Tibial artery (tissue), 4 donors: ENCODE data around the gene TMEM165.

Source experiments
- DNase-seq, 2 donors: peaks; one replicate each; pipeline ENCODE4 v3.0.0-alpha.2; 2019
- H3K27ac ChIP-seq, 2 donors: fragments of 200-600 bp; sonication (generic) in 1 of 2; 1 replicate in 1 of 2; 2 replicates in 1 of 2; pipeline ENCODE4 v1.5.1; 2018 to 2019; ENCODE audit warnings: mild to moderate bottlenecking in 1 of 2
- H3K27me3 ChIP-seq, 2 donors: fragments of 200-600 bp; sonication (generic) in 1 of 2; one replicate each; pipeline versions ENCODE4 v1.5.1 to v1.6.0; 2016 to 2019
- H3K36me3 ChIP-seq, 3 donors: fragments of 200-600 bp; sonication (generic) in 2 of 3; one replicate each; pipeline ENCODE4 v1.5.1; 2016 to 2019; ENCODE audit warnings: mild to moderate bottlenecking in 2 of 3
- H3K4me1 ChIP-seq, 4 donors: fragments of 200-600 bp; sonication (generic) in 2 of 4; 1 replicate in 3 of 4; 2 replicates in 1 of 4; pipeline ENCODE4 v1.5.1; 2016 to 2019
- H3K4me3 ChIP-seq, 2 donors: fragments of 200-600 bp; sonication (generic) in 1 of 2; 1 replicate in 1 of 2; 2 replicates in 1 of 2; pipeline ENCODE4 v1.5.1; 2018 to 2019; ENCODE audit warnings: mild to moderate bottlenecking in 2 of 2
- H3K9me3 ChIP-seq, 3 donors: fragments of 200-600 bp; sonication (generic) in 1 of 3; one replicate each; pipeline ENCODE4 v1.5.1; 2016 to 2019
- intact Hi-C: fragments of 100-400 bp; cut with DNase I; formaldehyde crosslinking; loops from one replicate; pipeline ENCODE4 v1.15.0; 2023; ENCODE audit warnings: low total_unique reads
- TF ChIP-seq, protein P1 (sequence below), 2 experiments: fragments of 200-600 bp in 1 of 2; fragments of 450-650 bp in 1 of 2; IDR thresholded peaks; one replicate each; pipeline ENCODE4 v1.5.1; 2017 to 2019; ENCODE audit warnings: antibody characterized with exemption in 2 of 2, mild to moderate bottlenecking in 1 of 2, moderate library complexity in 1 of 2

The TMEM165 gene

DNA sequence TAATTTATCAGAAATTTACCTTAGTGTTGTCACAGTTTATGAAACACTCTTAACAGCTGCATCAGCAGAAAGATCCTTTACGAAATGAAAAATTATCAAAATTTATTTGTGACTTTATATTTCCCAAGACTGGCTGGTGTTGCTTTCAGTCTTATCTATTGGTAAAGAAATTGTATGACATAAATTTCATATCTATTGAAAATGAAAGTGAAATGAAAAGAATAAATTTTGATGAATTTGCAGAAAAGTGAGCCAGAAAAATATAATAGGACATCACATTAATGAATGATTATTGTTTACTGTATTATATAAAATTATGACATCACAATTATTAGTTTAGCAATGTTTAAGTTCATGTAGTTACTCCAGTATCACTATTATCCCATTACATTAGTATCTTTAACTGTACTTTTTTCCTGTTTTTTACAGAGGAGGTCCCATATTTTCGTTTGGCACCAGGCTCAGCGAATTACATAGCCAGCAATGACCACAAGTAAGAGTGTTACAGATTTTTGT lies 13.2 kb upstream of the TMEM165 start:
- Histone ChIP-seq H3K4me1 (no peaks in the 10 kb centered on the region), H3K9me3 (no peaks in the 10 kb centered on the region), H3K27me3 (no peaks in the 10 kb centered on the region), H3K4me3 (no peak overlapping the region), H3K27ac (no peak overlapping the region), H3K36me3 (no peaks in the 10 kb centered on the region)
- TF ChIP-seq, protein P1, sequence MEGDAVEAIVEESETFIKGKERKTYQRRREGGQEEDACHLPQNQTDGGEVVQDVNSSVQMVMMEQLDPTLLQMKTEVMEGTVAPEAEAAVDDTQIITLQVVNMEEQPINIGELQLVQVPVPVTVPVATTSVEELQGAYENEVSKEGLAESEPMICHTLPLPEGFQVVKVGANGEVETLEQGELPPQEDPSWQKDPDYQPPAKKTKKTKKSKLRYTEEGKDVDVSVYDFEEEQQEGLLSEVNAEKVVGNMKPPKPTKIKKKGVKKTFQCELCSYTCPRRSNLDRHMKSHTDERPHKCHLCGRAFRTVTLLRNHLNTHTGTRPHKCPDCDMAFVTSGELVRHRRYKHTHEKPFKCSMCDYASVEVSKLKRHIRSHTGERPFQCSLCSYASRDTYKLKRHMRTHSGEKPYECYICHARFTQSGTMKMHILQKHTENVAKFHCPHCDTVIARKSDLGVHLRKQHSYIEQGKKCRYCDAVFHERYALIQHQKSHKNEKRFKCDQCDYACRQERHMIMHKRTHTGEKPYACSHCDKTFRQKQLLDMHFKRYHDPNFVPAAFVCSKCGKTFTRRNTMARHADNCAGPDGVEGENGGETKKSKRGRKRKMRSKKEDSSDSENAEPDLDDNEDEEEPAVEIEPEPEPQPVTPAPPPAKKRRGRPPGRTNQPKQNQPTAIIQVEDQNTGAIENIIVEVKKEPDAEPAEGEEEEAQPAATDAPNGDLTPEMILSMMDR (IDR thresholded peaks at IDR 0.05), result no peak
- intact Hi-C loops, result no loop called here
- DNase-seq, result no peak

DNA sequence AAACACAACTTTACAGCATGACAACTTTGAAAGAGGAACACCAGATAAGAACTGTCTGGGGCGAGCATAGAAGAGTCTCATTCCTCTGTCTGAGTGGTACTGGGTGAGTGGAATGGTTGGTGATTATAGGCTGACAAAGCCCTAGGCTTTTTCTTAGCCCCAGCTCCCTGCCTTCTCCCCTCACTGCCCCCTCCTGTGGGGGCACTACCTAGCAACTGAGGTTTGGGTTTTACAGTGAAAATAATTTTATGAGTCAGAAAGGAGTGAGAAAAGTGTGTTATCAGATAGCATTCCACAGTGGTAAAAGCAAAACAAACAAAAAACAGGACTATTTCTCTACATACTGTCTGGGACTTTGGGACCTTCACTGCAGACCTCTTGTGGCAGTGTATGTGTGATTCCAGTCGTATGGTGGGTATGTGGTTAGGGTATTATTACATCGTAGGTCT lies 10.5 kb upstream of the TMEM165 start:
- TF ChIP-seq, protein P1 (IDR thresholded peaks at IDR 0.05), result no peak
- no peak for DNase-seq
- Histone ChIP-seq H3K4me3 (no peak overlapping the region), H3K9me3 (no peaks in the 10 kb centered on the region), H3K4me1 (no peaks in the 10 kb centered on the region), H3K27ac (no peak overlapping the region), H3K27me3 (no peaks in the 10 kb centered on the region), H3K36me3 (no peaks in the 10 kb centered on the region)
- intact Hi-C loops, result no loop called here

DNA sequence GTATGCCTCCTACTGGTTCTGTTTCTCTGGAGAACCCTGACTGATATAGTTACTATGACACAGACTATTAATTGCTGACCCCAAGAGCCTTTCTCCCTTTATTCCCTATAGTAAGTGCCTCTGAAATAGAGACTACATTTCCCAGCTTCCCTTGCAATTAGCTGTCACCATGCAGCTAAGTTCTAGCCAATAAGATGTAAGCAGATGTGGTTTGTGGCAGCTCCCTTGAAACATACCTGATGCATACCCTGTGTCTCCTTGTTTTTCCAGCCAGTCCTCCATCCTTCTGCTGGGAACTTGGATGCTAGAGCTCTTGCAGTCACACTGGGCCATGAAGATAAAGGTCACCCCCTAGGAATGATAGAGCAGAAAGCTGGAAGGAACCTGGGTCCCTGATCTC lies 9.7 kb upstream of the TMEM165 start:
- DNase-seq, result no peak
- no peaks in the 10 kb centered on the region for H3K27me3 ChIP-seq
- intact Hi-C loops, result no loop called here
- no peak overlapping the region for H3K27ac ChIP-seq
- H3K36me3 ChIP-seq, result no peaks in the 10 kb centered on the region
- no peak overlapping the region for H3K4me3 ChIP-seq
- TF ChIP-seq, protein P1 (IDR thresholded peaks at IDR 0.05), result no peak
- H3K4me1 ChIP-seq, result no peaks in the 10 kb centered on the region
- no peaks in the 10 kb centered on the region for H3K9me3 ChIP-seq

DNA sequence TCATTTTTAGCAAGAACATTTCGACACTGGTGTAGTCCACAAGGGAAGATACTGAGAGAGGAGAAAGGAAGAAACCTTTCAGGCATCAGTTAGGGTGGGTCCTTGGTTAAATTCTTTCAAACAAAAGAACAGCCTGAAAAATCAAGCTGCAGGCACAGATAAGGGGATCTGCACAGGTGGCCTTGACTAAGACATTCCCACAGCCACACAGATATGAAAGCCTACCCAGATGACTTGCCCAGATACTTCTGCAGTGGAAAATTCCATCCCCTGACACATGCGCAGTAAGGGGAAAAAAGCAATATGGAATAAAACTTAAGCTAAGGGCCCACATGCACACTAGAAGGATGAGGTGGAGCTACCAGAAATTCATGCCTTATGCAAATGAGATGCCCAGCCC lies 8.9 kb upstream of the TMEM165 start:
- no peaks in the 10 kb centered on the region for H3K9me3 ChIP-seq
- TF ChIP-seq, protein P1 (IDR thresholded peaks at IDR 0.05), result no peak
- intact Hi-C loops, result no loop called here
- no peak overlapping the region for H3K4me3 ChIP-seq
- H3K27me3 ChIP-seq, result no peaks in the 10 kb centered on the region
- no peaks in the 10 kb centered on the region for H3K4me1 ChIP-seq
- H3K27ac ChIP-seq, result no peak overlapping the region
- no peak for DNase-seq
- no peaks in the 10 kb centered on the region for H3K36me3 ChIP-seq

DNA sequence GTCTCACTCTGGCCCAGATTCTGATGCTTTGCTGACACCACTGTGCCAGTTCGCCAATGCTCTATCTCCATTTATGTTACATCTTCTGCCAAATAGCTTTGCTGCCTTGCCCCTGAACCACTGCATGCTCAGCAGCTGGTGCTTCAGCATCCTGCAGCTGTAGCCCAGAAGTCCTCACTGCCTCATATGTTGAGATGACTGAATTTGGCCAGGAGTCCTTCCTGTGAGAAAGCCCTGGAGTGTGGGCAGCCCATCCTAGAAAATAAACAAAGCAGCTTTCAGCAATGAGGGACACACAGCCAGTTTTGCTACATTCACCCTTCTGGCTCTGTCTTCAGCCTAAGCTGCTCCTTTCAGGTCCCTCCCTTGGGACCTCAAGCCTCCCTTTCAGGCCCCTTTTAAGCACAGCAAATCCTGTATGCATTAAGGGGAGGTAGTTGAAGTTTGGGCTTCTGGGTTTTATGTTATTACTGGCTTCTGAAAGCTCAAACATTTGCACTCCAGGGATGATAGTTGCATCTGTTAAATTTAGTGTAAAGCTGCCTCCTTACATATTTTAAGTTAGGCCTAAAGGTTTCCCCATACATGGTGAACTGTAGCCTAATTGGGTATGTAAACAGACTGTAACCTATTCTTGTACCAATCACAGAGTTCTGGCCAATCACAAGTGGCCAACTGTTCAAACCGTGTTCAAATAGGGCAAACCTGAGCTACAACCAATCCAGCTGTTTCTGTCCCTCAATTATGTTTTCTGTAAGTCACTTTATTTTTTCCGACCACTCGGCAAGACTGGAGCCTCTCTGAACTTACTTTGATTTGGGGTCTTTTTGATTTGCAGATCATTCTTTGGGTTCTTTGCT lies 2.1 kb upstream of the TMEM165 start:
- intact Hi-C loops, result loop anchor here (10.0 kb wide), 1 partner anchor 461 kb away; the partner anchor contains the start of gene EXOC1
- Histone ChIP-seq H3K4me1 (peaks cover 0 to 20% (median 8%) of the 10 kb centered on the region in 4 donors), H3K4me3 (no peak overlapping the region), H3K27me3 (no peaks in the 10 kb centered on the region), H3K27ac (no peak overlapping the region), H3K36me3 (no peaks in the 10 kb centered on the region), H3K9me3 (no peaks in the 10 kb centered on the region)
- TF ChIP-seq, protein P1 (IDR thresholded peaks at IDR 0.05), result no peak
- DNase-seq, result no peak
